HG03097 (cell line): ENCODE data around the gene SCTR.
"Not testable (repeated sequence)": the region's sequence is repeated elsewhere in the genome, so short reads cannot be mapped to it uniquely, and the experiment has no call there.

ENCODE experiments used
- ATAC-seq: cut with Tn5 transposase; IDR thresholded peaks from one replicate; pipeline ENCODE4 v1.9.1; 2021; ENCODE audit not compliant: unreplicated experiment, low FRiP score

Gene SCTR

DNA sequence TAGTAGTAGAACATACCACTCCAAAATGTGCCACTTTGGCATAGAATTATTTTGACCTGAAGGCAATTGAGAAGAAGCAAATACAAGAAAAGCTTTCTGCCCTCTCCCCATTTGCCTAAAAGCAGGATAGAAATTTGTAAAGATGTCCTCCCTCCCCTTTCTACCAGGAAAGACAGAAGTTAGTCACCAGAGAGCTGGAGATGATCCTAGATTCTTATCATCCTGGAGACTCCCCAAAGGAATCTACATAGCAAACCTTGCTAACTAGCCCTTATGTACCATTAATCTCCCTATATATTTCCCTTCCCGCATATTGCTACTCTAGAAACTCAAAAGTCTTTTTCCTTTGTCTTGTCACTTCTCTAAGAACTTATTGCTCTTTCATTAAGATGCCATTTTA lies 105.2 kb downstream of the SCTR start:
- ATAC-seq, result no peak

DNA sequence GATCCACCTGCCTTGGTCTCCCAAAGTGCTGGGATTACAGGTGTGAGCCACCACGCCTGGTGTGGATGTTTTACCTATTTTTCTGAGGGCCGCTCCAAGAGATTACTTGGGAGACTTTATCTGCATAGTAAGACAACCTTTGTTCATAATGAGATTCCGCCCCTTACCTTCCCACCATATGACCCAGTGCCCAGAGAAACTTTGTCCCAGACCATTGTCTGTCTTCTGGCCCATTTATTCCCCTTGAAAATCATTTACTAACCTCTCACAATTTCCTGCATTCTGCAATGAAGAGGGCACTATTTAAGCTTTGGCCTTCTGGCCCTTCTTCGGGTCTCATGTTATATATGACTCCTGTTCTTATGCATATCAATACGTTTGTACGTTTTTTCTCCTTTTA lies 106.4 kb downstream of the SCTR start:
- ATAC-seq, result no peak

DNA sequence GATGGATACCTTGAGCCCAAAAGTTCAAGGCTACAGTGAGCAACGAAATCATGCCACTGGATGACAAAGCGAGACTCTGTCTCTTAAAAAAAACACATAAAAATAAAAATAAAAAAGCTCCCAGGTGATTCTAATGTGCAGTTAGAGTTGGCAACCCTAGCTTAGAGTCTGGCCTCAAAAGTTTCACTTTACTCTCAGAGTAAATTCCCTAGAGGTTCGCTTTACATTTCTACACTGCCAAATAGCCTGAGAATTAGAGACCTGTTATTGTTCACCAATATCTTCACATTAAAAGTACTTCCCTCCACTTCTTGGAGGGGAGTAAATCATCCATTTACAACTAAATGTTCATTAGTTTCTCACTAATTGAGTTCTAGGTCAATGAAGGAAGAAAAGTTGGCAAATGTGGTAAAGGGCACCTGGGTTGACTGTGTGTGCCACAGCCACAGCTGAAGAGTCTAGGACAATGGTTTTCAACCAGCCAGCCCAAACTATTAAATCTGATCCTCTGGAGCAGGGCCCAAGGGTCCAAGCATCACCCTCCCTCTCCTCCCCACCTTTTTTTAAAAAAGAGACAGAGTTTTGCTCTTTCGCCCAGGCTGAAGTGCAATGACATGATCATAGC lies 107.9 kb downstream of the SCTR start:
- no peak for ATAC-seq

DNA sequence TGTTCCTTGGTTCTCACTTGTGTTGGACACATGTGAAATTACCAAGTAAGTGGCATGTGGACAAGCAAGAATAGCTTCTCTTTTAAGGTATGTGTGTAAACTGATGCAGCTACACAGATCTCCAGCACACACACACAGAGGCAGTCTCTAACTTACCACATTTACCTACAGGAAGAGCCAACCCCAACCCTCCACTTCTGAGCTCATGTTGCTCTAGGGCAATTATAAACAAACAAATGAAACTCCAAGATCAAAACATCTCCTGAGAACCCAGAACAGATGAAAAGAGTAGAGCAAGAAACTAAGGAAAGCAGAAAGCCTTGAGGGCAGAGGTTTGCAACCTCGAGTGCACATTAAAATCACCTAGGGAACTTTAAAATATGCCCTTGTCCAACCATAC lies 108.7 kb downstream of the SCTR start:
- ATAC-seq, result no peak

DNA sequence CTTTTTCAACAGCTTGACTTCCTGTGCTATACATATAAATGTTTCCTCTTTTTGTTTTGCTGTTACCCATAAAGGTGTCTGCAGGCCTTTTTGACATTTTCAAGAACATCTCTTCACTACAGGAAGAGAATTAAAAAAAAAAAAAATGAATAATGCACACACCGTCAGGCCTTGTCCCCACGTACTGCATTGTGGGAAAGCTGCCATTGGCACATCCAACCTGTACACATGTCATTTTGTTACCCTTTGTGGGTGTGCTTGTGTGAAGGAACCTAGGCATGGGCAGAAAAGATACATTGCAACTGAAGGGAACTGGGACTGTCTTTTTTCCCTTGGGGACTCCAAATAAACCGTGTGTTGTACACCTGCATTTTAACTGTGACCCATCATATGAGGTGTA lies 109.4 kb downstream of the SCTR start:
- ATAC-seq, result no peak

DNA sequence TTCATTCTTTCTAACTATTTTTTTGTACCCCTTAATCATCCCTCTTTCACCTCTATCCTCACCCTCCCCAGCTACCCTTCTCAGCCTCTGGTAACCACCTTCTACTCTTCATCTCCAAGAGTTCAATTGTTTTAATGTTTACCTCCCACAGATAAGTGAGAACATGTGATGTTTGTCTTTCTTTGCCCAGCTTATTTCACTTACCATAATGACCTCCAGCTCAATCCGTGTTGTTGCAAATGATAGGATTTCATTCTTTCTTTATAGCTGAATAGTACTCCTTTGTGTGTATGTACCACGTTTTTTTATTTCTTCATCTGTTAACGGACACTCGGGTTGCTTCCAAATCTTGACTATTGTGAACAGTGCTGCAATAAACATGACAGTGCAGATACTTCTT lies 114.8 kb downstream of the SCTR start:
- ATAC-seq, result no peak

DNA sequence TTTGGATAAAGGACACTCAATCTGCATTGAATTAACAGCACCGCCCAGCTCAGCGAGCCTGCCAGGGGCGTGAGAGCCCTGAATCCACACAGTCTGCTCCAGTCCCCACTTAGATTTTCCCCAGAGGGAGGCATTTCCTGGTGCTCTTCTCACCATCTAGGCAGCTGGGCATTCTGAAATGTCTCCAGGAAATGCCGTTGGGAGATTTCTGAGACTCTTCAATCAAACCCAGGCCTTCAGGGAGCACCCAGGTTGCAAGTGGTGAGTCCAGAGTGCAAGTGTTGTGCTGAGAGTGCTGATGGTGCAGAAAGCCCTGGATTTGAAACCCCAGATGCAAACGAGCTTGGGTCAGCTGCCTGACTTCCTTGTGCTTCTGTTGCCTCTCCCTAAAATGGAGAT lies 116.1 kb downstream of the SCTR start:
- no peak for ATAC-seq

DNA sequence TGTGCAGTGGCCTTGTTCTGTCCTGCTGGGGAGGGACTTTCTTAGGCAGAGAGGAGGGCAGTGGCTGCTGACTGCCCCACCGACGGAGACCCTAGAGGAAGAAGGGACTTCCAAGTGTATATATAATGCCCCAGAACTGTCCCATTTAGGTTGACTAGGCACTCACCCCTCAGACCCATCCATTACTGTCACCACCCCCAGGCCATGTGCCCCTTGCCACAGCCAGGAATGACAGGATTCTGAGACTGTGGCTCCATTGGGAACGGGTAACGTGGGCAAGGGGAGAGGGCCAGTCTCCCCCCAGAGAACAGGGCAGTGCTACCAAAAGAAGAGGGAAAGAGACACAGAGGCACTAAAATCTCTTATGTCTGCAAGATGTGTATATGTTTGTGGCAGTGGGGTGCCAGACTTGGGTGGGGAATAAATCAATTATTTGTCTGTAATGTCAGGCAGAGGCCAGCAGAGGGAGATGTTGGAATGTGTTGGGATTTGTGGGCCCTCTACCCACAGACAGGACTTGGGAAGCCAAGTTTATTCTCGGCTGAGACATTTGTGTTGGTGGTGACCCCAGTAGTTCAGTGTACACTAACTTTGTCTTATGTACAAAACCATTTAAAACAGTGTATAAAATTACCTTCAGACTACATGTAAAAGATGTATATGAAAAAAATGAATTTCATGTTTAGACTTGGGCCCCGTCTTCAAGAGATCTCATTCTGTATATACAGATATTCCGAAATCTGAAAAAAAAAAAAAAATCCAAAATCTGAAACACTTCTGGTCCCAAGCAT lies 116.7 kb downstream of the SCTR start:
- no peak for ATAC-seq

DNA sequence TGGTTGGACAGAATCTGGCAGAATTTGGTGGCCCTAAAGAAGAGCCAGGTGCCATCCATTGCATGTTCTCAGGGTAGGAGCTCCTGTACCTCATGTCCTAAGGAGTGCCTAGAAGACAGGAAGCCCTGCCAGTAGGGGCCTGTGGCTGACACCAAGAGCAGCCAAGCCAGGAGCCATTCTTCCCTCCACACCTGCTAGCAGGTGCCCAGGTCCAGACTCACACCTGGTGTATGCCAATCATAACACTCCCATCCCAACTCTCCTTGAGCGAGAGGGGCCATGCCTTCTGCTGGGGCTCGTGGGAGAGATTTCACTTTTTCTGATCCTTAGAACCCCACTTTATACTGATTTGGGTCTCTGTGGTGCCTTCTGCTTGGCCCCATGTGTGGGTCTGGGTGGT lies 119.1 kb downstream of the SCTR start:
- ATAC-seq, result no peak

DNA sequence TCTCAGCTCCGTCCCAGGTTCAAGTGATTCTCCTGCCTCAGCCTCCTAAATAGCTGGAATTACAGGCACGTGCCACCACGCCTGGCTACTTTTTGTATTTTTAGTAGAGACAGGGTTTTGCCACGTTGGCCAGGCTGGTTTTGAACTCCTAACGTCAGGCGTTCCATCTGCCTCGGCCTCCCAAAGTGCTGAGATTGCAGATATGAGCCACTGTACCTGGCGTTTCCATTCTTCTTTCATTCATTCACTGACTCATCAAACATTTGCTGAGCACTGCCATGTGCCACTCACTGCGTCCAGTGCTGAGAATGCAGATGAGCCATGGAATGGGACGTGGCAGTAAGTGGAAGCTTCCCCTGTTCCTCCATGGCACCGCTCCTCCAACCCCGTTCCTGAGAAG lies 120.7 kb downstream of the SCTR start:
- ATAC-seq, result not testable (repeated sequence)

DNA sequence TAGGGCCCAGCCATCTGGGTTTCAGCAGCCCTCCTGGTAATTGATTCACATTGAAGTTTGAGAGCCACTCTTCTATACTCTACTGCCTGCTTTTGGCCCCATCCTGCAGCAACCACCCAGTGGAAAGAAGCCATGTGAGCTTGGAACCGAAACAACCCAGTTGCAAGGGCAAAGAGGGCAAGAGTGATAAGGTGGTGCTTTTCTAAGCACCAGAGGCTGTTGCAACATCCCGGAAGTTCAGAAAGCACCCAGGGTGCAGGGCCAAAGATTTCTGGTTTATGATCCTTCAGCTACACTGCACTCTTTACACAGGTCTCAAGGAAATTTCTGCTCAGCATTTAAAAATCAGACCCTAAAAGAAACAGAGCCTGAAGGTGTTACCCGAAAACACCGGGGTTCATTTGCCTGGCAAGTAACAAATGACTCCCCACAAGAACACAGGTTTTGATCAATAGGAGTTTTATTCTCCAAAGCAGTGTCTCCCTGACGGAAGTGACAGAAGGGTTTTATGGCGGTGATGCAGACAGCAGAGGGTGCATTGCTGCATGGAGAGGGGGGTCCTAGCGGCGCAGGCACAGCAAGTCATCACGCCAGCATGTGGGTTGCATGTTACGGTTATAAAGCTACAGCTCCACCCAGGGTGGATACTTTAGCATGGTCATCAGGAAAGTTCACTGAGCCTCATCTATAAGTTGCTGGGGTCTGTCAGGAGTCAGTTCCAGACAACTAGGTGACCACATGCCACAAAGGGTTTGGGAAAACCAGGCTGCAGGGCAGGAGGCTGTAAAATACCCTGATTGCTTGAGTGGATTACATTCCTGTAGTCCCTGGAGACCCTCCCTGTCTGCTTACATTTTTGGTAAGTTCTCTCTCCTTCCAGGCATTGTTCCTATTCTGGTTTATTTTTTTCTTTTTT lies 121.4 kb downstream of the SCTR start:
- no peak for ATAC-seq

DNA sequence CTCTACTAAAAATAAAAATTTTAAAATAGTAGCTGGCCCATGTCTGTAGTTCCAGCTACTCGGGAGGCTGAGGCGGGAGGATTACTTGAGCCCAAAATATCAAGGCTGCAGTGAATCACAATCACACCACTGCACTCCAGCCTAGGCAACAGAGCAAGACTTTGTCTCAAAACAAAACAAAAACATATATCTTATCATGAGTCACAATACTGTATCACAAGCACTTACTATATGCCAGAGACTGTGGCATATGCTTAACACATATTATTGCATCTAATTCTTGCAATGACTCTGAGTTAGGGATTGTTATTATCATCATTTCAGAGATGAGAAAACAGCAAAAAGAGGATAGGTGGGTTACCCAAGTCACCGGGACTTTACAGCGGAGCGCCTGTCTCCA lies 122.2 kb downstream of the SCTR start:
- no peak for ATAC-seq

DNA sequence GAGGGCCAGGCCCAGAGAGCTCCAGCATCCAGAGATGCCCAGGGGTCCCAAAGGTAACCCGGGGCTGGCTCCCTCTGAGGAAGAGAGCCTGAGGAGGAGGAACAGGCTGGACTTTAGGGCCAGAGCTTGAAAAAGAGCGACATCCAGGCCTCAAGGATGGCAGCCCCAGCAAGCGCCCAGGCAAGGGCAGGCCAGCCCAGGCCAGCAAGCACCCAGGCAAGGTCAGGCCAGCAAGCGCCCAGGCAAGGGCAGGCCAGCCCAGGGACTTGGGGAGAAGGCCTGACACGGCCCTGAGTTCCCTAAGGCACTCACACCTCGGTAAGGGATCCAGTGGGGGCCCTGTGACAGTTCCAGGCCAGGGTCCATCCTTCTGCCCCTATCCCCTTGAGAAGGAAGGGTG lies 127.1 kb downstream of the SCTR start:
- no peak for ATAC-seq

DNA sequence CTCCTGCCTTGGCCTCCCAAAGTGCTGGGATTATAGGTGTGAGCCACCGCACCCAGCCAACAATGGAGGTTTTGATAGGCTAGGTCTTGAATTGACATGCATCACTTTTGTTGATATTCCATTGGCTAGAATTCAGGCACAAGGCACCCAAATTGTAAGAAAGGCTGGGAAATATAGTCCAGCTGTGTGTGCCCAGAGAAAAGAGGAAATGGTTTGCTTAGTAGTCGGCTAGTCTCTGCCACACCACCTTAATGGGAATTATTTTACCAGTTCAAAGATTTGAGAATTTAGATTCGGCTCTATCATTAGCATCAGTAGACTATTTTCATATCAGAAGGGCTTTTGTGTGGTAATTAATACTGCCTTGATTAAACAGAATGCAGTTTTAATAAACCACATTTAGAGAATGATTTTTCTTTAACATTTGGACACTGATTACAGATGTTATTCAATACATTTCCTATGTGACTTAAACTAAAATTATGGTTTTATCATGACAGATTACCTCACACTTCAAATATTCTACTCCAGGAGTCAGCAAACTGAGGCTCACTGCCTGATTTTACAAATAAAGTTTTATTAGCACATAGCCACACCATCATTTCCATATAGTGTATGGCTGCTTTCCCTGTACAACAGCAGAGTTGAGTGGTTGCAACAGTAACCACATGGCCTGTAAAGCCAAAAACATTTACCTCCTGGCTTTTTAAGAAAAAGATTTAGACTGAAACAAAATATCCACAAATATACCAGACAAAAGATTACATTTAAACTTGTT lies 130.1 kb downstream of the SCTR start:
- ATAC-seq, result no peak
